Neural cell (in vitro differentiated cells): Measurements from ENCODE around the gene RNU11.
"Not testable (repeated sequence)": the region's sequence is repeated elsewhere in the genome, so short reads cannot be mapped to it uniquely, and the experiment has no call there.

ENCODE experiments used
- CTCF ChIP-seq: fragments of 450-650 bp; IDR thresholded peaks from 2 replicates; pipeline ENCODE4 v1.5.1; 2014; ENCODE audit warnings: antibody characterized with exemption, mild to moderate bottlenecking, moderate library complexity; ENCODE audit not compliant: poor library complexity, severe bottlenecking
- EP300 ChIP-seq: fragments of 450-650 bp; conservative IDR thresholded peaks from 2 replicates; pipeline ENCODE4 v1.6.1; 2014; ENCODE audit warnings: antibody characterized with exemption, mild to moderate bottlenecking, moderate library complexity; ENCODE audit not compliant: poor library complexity, severe bottlenecking
- EZH2 ChIP-seq: fragments of 200-600, 300-800 bp; shearing (Covaris generic), sonication (generic); IDR thresholded peaks from 2 replicates; pipeline ENCODE4 v1.6.1; 2014; ENCODE audit warnings: antibody characterized with exemption, low read length, borderline replicate concordance, mild to moderate bottlenecking; ENCODE audit not compliant: insufficient read depth, poor library complexity, severe bottlenecking
- POLR2AphosphoS5 ChIP-seq: IDR thresholded peaks from 2 replicates; pipeline ENCODE4 v1.6.1; 2012
- RAD21 ChIP-seq: fragments of 450-650 bp; conservative IDR thresholded peaks from 2 replicates; pipeline ENCODE4 v1.6.1; 2014; ENCODE audit warnings: antibody characterized with exemption, mild to moderate bottlenecking, moderate library complexity
- REST ChIP-seq: IDR thresholded peaks from 2 replicates; pipeline ENCODE4 v1.6.1; 2012; ENCODE audit warnings: borderline replicate concordance
- SMC3 ChIP-seq: fragments of 450-650 bp; conservative IDR thresholded peaks from 2 replicates; pipeline ENCODE4 v1.6.1; 2014; ENCODE audit warnings: antibody characterized with exemption, mild to moderate bottlenecking, moderate library complexity; ENCODE audit not compliant: poor library complexity
- TAF1 ChIP-seq: IDR thresholded peaks from 2 replicates; pipeline ENCODE4 v1.6.1; 2012; ENCODE audit warnings: low read depth

GRCh38 chr1:28653870-28654269 is 5.5 kb downstream of the RNU11 start:
- not testable (repeated sequence) for TF ChIP-seq CTCF, TAF1, POLR2AphosphoS5, REST, RAD21, EZH2, EP300, SMC3
